Measurements from ENCODE around the gene RALGAPA2.

The RALGAPA2 gene

GRCh38 chr20:20529597-20529996, 182.8 kb downstream of the RALGAPA2 start:
- no peak for DNase-seq

DNA sequence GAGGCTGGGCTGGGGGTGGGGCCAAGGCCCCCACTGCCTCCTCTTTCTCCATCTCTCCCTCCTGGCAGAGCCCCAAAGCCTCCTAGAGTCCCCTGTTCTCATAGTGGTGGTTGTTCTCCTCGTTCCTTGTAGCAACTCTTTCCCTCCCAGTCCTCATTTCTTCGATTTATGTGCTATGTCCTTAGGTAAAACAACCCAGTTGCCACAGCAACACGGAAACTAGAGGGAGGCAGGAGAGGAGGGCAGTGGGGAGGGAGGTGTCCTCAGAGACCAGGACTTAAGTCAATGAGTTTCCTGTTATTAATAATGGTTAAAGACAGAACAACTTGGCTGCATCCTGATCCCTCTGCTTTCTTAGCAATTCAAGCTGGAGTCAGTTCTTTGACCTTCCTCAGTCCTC, 183.6 kb downstream of the RALGAPA2 start:
- no peak for DNase-seq

- DNase-seq, result no peak
Observed at GRCh38 chr20:20527661-20528060, 184.8 kb downstream of the RALGAPA2 start.

- DNase-seq, result no peak
Observed at GRCh38 chr20:20525756-20526155, 186.7 kb downstream of the RALGAPA2 start.

DNA sequence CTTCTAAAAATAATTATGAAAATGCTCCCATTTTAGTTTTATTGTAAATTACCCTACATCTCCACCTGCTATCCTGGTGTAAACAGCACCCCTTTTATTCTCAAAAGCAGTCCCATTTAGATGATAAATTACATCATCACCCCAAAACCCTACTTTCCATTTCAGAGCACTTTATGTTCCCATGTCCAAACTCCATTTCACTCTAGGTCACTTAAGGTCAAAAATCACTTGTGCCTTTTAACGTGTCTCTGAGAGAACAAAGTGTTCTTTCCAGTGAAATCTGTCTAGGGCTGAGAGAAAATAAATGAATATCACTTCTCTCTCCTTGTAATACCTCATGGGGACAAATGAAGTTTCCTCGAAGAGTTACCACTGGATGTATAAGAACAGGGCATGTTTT, 187.2 kb downstream of the RALGAPA2 start:
- DNase-seq, result no peak

DNA sequence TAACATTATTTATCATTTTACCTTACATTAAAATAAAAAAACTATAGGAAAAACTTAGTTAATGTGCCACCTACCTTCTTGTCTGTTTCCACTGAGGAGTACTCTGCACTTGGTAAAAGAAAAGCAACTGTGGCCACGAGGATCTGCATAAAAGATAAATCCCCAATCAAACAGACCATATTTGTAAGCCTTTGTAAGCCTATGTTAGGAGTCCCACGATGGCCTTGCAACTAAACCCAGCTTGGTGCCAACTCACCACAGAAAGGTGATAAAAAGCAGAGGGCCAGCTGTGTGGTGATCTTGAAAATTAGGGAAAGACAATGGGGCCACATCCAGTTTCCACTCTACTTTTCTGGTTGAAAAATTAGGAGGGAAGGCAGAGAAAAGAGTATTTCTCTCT, 187.7 kb downstream of the RALGAPA2 start:
- no peak for DNase-seq

DNA sequence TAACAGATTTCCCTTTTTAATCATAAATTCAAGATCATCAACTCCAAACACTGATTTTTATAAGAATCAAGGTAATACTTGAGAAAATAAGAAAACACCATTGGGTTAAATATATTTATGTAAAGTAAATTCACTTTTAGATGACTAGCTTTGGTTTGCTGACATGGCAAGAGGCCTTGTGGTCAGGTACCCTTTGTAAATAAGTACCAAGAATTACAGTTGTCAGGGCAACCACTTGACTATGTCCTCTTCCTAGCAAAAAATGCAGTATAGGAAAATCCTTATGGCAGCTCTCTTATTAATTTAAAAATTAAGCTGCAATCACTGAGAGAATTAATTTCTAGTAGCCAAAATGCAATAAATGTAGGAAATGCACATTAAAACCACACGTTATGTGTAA, 190.7 kb downstream of the RALGAPA2 start:
- DNase-seq, result no peak

DNA sequence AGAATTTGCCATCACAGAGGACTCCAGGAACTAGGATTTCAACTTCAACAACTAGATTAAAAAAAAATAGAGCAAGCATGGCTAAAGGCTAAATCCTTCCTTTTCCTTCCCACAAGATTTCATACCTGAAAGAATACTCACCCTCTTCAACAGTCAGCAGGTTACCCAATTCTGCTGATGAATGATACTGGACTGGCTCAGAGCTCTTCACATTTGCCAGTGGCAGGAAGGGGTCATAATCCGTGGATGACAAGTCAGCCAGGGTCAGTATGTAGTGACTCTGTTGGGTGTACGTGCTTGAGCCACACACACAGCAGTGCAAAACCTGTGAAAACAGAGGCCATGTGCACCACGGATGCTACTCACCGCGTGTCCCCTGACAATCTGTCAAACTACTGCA, 191.7 kb downstream of the RALGAPA2 start:
- DNase-seq, result no peak

DNA sequence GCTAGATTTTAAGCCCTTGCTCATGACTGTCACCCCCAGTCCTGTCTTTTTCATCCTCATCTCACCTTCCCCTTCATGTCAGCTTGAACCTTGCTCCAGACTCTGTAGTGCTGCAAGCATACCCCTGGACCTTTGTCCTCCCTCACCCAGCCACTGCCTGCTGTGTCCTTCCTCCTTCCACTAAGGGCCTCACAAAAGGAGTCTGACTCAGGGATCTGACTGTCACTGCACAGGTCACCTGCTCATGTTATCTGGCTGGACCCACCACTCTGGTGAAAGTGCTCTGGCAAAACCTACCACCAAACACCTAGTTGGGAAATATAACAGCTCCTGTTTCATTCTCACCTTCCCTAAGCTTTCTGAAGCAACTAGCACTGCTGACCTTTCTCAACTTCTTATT, 193.2 kb downstream of the RALGAPA2 start:
- DNase-seq, result no peak

DNA sequence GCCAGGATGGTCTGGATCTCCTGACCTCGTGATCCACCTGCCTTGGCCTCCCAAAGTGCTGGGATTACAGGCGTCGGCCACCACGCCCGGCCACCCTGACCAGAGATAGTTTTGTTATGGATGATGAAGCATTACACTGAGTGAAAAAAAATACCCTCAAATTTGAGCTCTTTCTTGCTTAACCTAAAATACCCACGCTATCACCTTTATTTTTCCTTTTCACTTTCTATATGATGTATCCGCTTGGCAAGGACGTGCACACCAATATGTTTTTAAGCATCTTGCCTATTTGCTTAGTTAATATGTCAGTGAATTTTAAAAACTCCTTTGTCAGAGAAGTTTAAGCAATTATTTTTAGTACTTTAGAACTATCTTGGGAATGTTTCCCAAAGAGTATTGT, 194.2 kb downstream of the RALGAPA2 start:
- DNase-seq, result no peak

- no peak for DNase-seq
Observed at GRCh38 chr20:20517296-20517695, 195.1 kb downstream of the RALGAPA2 start.

DNA sequence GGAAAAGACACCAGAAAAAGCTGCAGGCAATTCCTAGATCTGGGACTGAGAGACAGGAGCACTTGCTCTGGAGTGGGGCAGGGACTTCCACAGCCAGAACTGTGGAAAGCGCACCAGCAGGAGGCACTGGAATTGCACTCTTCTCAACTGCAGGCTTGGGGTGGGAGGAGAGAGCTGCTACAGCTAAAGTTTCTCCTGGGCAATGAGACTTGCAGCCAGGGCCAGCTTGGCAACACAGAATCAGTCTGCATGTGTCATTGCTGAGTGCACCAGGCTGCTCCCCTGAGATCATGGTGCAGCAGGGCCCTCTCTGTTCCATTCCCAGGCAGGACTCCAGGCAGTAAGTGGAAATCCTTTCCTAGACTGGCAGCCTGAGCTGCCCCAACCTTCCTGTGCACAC, 198.7 kb downstream of the RALGAPA2 start:
- peak; percentile 24 for DNase-seq

DNA sequence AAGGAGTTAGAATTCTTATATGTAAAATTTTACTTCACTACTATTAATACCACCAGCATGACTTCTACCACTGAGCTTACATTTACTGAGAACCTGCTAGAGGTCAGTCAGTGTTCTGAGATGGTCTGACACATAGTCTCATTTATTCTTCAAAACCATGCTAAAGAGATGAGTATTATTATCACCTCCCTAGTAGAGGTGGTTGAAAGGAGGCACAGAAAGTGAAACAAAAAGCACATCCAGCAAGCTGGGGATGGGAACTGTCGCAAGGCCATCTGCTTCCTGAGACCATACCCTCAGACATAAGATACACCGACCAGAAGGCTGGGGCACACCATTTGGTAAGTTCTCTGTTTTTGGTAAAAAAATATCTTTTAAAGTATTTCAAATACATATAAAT, 206.9 kb downstream of the RALGAPA2 start:
- no peak for DNase-seq

DNA sequence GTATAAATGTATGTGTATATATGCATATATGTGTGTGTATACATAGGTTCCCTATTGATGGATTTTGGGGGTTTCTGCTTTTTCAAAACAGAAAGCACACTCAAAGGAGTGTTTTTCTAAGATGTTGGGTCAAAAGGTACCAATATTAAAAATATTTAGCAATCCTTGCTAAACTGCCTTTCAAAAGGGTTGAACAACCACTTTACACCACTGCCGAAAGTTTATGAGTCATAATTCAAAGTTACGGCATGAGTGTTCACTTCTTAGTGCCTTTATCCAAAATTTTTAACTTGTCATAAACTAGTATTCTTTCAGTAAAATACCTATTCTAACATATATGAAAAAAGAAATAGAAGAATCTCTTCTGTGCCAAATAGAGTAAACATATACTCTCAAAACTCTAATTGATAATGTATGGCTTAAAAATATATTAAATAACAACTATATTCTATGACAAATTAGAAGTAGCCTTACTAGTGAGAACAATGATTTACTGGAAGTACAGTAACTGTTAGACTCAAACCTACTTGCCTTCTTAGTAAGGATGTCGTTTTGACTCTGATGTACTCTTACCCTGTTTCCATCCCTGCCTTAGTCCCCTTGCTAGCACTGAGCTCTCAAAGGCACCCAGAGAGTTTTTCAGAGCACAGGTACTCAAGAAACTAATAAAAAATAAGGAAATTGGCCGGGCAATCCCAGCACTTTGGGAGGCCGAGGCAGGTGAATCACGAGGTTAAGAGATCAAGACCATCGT, 208.5 kb downstream of the RALGAPA2 start:
- no peak for DNase-seq

DNA sequence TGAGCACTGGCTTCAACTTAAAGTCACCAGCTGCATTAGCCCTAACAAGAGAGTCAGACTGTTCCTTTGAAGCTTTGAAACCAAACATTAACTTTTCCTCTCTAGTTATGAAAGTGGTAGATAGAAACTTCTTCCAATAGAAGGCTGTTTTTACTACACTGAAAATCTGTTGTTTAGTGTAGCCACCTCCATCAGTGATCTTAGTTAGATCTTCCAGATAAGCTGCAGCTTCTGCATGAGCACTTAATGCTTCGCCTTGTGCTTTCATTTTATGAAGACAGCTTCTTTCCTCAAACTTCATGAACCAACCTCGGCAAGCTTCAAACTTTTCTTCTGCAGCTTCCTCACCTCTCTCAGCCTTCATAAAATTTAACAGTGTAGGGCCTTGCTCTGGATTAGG, 211.3 kb downstream of the RALGAPA2 start:
- no peak for DNase-seq

- no peak for DNase-seq
Observed at GRCh38 chr20:20500312-20500711, 212.1 kb downstream of the RALGAPA2 start.

GRCh38 chr20:20499439-20499838, 213.0 kb downstream of the RALGAPA2 start:
- DNase-seq, result no peak

DNA sequence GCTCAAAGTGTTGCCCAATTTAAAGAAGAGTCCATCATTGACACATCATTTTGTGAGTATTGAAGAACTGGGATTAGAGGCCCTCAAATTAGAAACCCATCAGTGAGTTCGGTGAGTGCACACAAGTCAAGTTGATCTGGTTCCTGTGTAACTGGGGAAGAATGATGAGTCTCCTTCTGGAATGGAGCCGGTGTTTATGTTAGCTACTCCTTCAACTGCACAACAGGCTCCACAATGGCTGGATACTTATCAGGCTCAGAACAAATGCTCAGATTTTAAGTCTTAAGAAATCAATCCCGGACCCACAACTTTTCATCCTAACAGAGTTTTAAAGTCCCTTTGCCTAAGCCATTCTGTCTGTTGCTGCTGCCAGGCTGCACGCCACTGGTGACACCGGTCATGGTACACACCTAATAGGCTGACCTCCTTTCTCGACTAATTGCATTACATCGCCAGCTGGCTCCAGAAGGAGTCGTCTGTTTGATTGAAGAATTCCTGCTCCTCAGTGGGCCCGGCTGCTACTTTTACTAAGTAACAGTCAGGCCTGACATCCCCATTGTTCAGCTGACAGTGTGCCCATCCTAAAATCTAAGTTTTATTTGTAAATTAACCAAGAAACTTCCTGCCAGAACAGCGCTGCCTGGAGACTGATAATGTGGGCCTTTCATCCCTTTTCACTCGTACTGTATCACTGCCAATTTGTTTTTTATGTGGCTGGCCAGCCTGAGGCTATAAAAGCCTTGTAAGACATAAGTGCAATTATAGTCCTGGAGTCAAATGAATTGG, 214.2 kb downstream of the RALGAPA2 start:
- DNase-seq, result peak; percentile 84

GRCh38 chr20:20497242-20497978, 215.0 kb downstream of the RALGAPA2 start:
- DNase-seq, result no peak

DNA sequence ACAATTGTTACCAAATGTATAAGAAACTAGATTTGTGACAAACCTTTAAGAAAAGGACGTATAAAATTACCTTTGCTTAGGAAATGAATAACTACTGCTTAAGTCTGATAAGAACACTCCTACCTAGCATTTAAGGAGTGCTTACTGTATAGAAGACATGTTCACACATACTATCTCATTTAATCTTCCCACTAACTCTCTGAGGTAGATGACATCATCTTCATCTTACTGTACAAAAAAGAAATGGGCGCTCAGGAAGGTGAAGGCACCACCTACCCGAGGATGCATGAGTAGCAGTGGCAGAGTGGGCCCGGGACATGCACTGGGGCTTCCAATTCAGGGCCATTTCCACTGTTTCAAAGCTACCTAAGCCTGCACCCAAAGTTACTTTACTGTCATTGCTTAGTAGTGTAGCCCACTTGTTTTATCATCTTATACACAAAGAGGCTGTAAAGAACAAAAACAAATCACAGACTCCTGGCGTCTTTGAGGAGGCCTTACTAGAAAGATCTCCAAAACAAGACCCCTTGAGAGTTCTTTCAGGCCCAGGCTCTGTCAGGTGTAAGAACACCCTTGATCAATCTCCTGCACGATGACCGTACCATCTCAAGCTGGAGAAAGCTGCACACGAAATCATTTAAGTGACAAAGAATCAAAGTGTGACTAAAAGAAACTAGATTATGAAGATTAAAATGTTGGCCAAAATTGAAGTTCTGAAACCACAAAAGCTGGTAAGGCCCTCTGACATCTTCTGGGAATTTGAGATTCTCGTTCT, 216.5 kb downstream of the RALGAPA2 start:
- DNase-seq, result no peak

GRCh38 chr20:20493701-20494100, 218.7 kb downstream of the RALGAPA2 start:
- no peak for DNase-seq

GRCh38 chr20:20492521-20493332, 219.7 kb downstream of the RALGAPA2 start:
- DNase-seq, result no peak
